WTC11 (cell line): ENCODE measurements around the gene MAMLD1. TPM values are rescaled to one million over a fixed set of nuclear protein-coding genes. Genes with fewer than 3 reads are reported as not detected.

Experiments
- ATAC-seq: fragments of 200-7000 bp; cut with Tn5 transposase; 2 replicates; pipeline ENCODE4 v1.10.0; 2021; ENCODE audit warnings: mild to moderate bottlenecking, moderate library complexity
- CTCF ChIA-PET: fragments of 300-600 bp; sonication (Branson Sonifier 250); formaldehyde crosslinking; loops from one replicate; lab custom pipeline; 2021; ENCODE audit warnings: antibody characterized with exemption; lab: Charles Lee
- POLR2A ChIA-PET: fragments of 350-600 bp; sonication (Branson Sonifier 250); formaldehyde crosslinking; loops from one replicate; lab custom pipeline; 2021; ENCODE audit warnings: antibody characterized with exemption; lab: Charles Lee
- DNase-seq: peaks from one replicate; pipeline ENCODE4 v3.0.0; 2021; ENCODE audit warnings: low spot score
- H3K27ac Mint-ChIP-seq: 2 replicates; pipeline ENCODE4 v1.8.0; 2021; ENCODE audit warnings: mixed read lengths
- H3K27me3 Mint-ChIP-seq: 2 replicates; pipeline ENCODE4 v1.8.0; 2021; ENCODE audit warnings: low read depth, mild to moderate bottlenecking, moderate library complexity, mixed read lengths
- H3K36me3 Mint-ChIP-seq: 2 replicates; pipeline ENCODE4 v1.8.0; 2021; ENCODE audit warnings: mixed read lengths
- H3K4me1 Mint-ChIP-seq: 2 replicates; pipeline ENCODE4 v1.8.0; 2022; ENCODE audit warnings: mixed read lengths
- H3K4me3 Mint-ChIP-seq: 2 replicates; pipeline ENCODE4 v1.8.0; 2021; ENCODE audit warnings: mild to moderate bottlenecking, moderate library complexity, mixed read lengths
- H3K9me3 Mint-ChIP-seq: 2 replicates; pipeline ENCODE4 v1.8.0; 2021; ENCODE audit warnings: mixed read lengths
- ATF1 ChIP-seq: sonication (generic); formaldehyde crosslinking; IDR thresholded peaks from 2 replicates; pipeline ENCODE4 v1.8.1; 2023; ENCODE audit warnings: mild to moderate bottlenecking, moderate library complexity, missing genetic modification reagents
- CREM ChIP-seq: sonication (generic); formaldehyde crosslinking; IDR thresholded peaks from 2 replicates; pipeline ENCODE4 v1.8.1; 2022; ENCODE audit warnings: mild to moderate bottlenecking, missing genetic modification reagents, moderate library complexity
- ETV6 ChIP-seq: sonication (generic); formaldehyde crosslinking; IDR thresholded peaks from 2 replicates; pipeline ENCODE4 v1.8.1; 2022; ENCODE audit warnings: mild to moderate bottlenecking, missing genetic modification reagents
- IRF2 ChIP-seq: sonication (generic); formaldehyde crosslinking; IDR thresholded peaks from 2 replicates; pipeline ENCODE4 v1.8.0; 2022; ENCODE audit warnings: low read depth, missing genetic modification reagents, borderline replicate concordance
- MYBL2 ChIP-seq: sonication (generic); formaldehyde crosslinking; IDR thresholded peaks from 2 replicates; pipeline ENCODE4 v1.8.1; 2023; ENCODE audit warnings: mild to moderate bottlenecking, moderate library complexity, missing genetic modification reagents
- NFE2L1 ChIP-seq: sonication (generic); formaldehyde crosslinking; IDR thresholded peaks from 2 replicates; pipeline ENCODE4 v1.8.1; 2023; ENCODE audit warnings: missing genetic modification reagents
- SMAD3 ChIP-seq: sonication (generic); formaldehyde crosslinking; IDR thresholded peaks from 2 replicates; pipeline ENCODE4 v1.8.0; 2022; ENCODE audit warnings: missing genetic modification reagents, mild to moderate bottlenecking, borderline replicate concordance
- ZNF121 ChIP-seq: sonication (generic); formaldehyde crosslinking; IDR thresholded peaks from 2 replicates; pipeline ENCODE4 v1.8.0; 2023; ENCODE audit warnings: missing genetic modification reagents
- total RNA-seq: library from RNA; stranded (reverse); gene quantifications from 3 replicates; pipeline ENCODE4 v1.2.3, GENCODE V29; 2021
- TF ChIP-seq, protein P1 (sequence below): fragments of 250-450 bp; sonication (Bioruptor Pico); IDR thresholded peaks from 2 replicates; pipeline ENCODE4 v2.1.2; 2022; ENCODE audit warnings: mild to moderate bottlenecking, moderate library complexity
- TF ChIP-seq, protein P2 (sequence below): sonication (generic); formaldehyde crosslinking; conservative IDR thresholded peaks from 2 replicates; pipeline ENCODE4 v1.8.1; 2023; ENCODE audit warnings: mild to moderate bottlenecking, low read depth, missing genetic modification reagents, moderate library complexity
- TF ChIP-seq, protein P3 (sequence below): sonication (generic); formaldehyde crosslinking; IDR thresholded peaks from 2 replicates; pipeline ENCODE4 v1.8.1; 2023; ENCODE audit warnings: mild to moderate bottlenecking, missing genetic modification reagents
- TF ChIP-seq, protein P4 (sequence below): fragments of 250-450 bp; sonication (Bioruptor Pico); IDR thresholded peaks from 2 replicates; pipeline ENCODE4 v1.9.0; 2021; ENCODE audit warnings: mild to moderate bottlenecking
- TF ChIP-seq, protein P5 (sequence below): fragments of 250-450 bp; sonication (Bioruptor Pico); IDR thresholded peaks from 2 replicates; pipeline ENCODE4 v1.9.0; 2021; ENCODE audit warnings: mild to moderate bottlenecking, borderline replicate concordance
- TF ChIP-seq, protein P6 (sequence below): sonication (generic); formaldehyde crosslinking; conservative IDR thresholded peaks from 2 replicates; pipeline ENCODE4 v1.8.1; 2022; ENCODE audit warnings: mild to moderate bottlenecking, missing genetic modification reagents
- TF ChIP-seq, protein P7 (sequence below): sonication (generic); formaldehyde crosslinking; IDR thresholded peaks from 2 replicates; pipeline ENCODE4 v1.8.1; 2023; ENCODE audit warnings: mild to moderate bottlenecking, missing genetic modification reagents, borderline replicate concordance

MAMLD1 gene
- total RNA-seq, 1 experiment from 2014 or later: 0.35 TPM

DNA sequence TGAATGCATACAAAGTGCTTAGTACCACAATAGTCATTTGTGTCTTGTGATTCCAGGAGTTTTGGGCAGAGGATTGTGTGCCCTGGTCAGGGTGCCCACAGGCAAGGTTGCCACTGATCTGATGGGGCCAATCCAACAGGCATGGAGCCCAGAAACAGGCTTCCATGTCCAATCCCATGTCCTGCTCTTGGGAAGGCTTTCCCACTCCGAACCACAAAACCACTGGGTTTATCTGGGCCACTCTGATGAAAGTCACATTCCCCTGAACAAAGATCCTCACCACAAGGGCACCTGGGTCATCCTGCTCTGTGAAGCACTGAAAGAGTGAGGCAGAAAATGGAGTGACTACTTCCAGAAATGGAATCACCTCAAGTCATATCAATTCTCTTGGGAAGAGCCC is 96.9 kb downstream of the MAMLD1 start:
- ATAC-seq: no peak
- POLR2A ChIA-PET: no interaction called here
- H3K9me3 Mint-ChIP-seq: no peaks in the 10 kb centered on the region

DNA sequence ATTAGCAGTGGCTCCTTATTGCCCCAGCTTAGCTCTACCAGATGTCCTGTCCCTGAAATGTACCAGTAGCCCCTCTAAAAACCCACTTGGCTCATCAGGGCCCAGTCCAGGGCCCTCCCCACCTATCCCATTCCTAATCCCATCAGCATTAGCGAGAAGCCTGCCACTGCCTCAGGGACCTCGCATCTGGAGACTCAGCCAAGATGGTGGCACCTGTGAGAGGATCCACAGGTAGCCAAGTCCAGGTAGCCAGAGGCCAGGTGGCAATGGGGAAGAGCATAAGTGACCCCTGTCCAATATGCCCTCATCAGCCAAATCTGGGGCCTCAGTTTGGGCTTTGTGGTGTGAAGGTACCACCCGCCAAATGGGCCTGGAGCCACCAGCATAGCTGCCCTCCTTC is 97.7 kb downstream of the MAMLD1 start:
- Mint-ChIP-seq H3K9me3 (no peaks in the 10 kb centered on the region), H3K27me3 (no peaks in the 10 kb centered on the region), H3K27ac (no peak overlapping the region), H3K4me1 (no peaks in the 10 kb centered on the region), H3K36me3 (no peaks in the 10 kb centered on the region), H3K4me3 (no peak overlapping the region)
- ChIA-PET CTCF (no interaction called here), POLR2A (no interaction called here)
- DNase-seq (no peak), ATAC-seq (no peak)
- TF ChIP-seq, protein P1, sequence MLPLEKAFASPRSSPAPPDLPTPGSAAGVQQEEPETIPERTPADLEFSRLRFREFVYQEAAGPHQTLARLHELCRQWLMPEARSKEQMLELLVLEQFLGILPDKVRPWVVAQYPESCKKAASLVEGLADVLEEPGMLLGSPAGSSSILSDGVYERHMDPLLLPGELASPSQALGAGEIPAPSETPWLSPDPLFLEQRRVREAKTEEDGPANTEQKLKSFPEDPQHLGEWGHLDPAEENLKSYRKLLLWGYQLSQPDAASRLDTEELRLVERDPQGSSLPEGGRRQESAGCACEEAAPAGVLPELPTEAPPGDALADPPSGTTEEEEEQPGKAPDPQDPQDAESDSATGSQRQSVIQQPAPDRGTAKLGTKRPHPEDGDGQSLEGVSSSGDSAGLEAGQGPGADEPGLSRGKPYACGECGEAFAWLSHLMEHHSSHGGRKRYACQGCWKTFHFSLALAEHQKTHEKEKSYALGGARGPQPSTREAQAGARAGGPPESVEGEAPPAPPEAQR (CRISPR knock-in tag): no peak
- no peak for TF ChIP-seq ATF1
- no peak for TF ChIP-seq NFE2L1
- no peak for TF ChIP-seq MYBL2
- TF ChIP-seq, protein P2, sequence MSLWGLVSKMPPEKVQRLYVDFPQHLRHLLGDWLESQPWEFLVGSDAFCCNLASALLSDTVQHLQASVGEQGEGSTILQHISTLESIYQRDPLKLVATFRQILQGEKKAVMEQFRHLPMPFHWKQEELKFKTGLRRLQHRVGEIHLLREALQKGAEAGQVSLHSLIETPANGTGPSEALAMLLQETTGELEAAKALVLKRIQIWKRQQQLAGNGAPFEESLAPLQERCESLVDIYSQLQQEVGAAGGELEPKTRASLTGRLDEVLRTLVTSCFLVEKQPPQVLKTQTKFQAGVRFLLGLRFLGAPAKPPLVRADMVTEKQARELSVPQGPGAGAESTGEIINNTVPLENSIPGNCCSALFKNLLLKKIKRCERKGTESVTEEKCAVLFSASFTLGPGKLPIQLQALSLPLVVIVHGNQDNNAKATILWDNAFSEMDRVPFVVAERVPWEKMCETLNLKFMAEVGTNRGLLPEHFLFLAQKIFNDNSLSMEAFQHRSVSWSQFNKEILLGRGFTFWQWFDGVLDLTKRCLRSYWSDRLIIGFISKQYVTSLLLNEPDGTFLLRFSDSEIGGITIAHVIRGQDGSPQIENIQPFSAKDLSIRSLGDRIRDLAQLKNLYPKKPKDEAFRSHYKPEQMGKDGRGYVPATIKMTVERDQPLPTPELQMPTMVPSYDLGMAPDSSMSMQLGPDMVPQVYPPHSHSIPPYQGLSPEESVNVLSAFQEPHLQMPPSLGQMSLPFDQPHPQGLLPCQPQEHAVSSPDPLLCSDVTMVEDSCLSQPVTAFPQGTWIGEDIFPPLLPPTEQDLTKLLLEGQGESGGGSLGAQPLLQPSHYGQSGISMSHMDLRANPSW: no peak
- TF ChIP-seq, protein P3, sequence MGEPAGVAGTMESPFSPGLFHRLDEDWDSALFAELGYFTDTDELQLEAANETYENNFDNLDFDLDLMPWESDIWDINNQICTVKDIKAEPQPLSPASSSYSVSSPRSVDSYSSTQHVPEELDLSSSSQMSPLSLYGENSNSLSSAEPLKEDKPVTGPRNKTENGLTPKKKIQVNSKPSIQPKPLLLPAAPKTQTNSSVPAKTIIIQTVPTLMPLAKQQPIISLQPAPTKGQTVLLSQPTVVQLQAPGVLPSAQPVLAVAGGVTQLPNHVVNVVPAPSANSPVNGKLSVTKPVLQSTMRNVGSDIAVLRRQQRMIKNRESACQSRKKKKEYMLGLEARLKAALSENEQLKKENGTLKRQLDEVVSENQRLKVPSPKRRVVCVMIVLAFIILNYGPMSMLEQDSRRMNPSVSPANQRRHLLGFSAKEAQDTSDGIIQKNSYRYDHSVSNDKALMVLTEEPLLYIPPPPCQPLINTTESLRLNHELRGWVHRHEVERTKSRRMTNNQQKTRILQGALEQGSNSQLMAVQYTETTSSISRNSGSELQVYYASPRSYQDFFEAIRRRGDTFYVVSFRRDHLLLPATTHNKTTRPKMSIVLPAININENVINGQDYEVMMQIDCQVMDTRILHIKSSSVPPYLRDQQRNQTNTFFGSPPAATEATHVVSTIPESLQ (CRISPR knock-in tag): no peak
- TF ChIP-seq, protein P4, sequence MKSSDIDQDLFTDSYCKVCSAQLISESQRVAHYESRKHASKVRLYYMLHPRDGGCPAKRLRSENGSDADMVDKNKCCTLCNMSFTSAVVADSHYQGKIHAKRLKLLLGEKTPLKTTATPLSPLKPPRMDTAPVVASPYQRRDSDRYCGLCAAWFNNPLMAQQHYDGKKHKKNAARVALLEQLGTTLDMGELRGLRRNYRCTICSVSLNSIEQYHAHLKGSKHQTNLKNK (CRISPR knock-in tag): no peak
- TF ChIP-seq ZNF121 (CRISPR knock-in tag): no peak
- TF ChIP-seq IRF2: no peak
- no peak for TF ChIP-seq SMAD3 (CRISPR knock-in tag)
- no peak for TF ChIP-seq ETV6 (CRISPR knock-in tag)

More for the DNA sequence above, 96.9 kb downstream of the MAMLD1 start:
- no peak overlapping the region for H3K27ac Mint-ChIP-seq
- DNase-seq: no peak
- TF ChIP-seq, protein P5, sequence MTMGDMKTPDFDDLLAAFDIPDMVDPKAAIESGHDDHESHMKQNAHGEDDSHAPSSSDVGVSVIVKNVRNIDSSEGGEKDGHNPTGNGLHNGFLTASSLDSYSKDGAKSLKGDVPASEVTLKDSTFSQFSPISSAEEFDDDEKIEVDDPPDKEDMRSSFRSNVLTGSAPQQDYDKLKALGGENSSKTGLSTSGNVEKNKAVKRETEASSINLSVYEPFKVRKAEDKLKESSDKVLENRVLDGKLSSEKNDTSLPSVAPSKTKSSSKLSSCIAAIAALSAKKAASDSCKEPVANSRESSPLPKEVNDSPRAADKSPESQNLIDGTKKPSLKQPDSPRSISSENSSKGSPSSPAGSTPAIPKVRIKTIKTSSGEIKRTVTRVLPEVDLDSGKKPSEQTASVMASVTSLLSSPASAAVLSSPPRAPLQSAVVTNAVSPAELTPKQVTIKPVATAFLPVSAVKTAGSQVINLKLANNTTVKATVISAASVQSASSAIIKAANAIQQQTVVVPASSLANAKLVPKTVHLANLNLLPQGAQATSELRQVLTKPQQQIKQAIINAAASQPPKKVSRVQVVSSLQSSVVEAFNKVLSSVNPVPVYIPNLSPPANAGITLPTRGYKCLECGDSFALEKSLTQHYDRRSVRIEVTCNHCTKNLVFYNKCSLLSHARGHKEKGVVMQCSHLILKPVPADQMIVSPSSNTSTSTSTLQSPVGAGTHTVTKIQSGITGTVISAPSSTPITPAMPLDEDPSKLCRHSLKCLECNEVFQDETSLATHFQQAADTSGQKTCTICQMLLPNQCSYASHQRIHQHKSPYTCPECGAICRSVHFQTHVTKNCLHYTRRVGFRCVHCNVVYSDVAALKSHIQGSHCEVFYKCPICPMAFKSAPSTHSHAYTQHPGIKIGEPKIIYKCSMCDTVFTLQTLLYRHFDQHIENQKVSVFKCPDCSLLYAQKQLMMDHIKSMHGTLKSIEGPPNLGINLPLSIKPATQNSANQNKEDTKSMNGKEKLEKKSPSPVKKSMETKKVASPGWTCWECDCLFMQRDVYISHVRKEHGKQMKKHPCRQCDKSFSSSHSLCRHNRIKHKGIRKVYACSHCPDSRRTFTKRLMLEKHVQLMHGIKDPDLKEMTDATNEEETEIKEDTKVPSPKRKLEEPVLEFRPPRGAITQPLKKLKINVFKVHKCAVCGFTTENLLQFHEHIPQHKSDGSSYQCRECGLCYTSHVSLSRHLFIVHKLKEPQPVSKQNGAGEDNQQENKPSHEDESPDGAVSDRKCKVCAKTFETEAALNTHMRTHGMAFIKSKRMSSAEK (CRISPR knock-in tag): no peak
- TF ChIP-seq, protein P6, sequence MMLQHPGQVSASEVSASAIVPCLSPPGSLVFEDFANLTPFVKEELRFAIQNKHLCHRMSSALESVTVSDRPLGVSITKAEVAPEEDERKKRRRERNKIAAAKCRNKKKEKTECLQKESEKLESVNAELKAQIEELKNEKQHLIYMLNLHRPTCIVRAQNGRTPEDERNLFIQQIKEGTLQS (CRISPR knock-in tag): no peak
- TF ChIP-seq SMAD3 (CRISPR knock-in tag): no peak
- TF ChIP-seq, protein P7, sequence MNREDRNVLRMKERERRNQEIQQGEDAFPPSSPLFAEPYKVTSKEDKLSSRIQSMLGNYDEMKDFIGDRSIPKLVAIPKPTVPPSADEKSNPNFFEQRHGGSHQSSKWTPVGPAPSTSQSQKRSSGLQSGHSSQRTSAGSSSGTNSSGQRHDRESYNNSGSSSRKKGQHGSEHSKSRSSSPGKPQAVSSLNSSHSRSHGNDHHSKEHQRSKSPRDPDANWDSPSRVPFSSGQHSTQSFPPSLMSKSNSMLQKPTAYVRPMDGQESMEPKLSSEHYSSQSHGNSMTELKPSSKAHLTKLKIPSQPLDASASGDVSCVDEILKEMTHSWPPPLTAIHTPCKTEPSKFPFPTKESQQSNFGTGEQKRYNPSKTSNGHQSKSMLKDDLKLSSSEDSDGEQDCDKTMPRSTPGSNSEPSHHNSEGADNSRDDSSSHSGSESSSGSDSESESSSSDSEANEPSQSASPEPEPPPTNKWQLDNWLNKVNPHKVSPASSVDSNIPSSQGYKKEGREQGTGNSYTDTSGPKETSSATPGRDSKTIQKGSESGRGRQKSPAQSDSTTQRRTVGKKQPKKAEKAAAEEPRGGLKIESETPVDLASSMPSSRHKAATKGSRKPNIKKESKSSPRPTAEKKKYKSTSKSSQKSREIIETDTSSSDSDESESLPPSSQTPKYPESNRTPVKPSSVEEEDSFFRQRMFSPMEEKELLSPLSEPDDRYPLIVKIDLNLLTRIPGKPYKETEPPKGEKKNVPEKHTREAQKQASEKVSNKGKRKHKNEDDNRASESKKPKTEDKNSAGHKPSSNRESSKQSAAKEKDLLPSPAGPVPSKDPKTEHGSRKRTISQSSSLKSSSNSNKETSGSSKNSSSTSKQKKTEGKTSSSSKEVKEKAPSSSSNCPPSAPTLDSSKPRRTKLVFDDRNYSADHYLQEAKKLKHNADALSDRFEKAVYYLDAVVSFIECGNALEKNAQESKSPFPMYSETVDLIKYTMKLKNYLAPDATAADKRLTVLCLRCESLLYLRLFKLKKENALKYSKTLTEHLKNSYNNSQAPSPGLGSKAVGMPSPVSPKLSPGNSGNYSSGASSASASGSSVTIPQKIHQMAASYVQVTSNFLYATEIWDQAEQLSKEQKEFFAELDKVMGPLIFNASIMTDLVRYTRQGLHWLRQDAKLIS (CRISPR knock-in tag): no peak
- no peak for TF ChIP-seq CREM (CRISPR knock-in tag)
- H3K36me3 Mint-ChIP-seq: no peaks in the 10 kb centered on the region
- no peak overlapping the region for H3K4me3 Mint-ChIP-seq
- no peaks in the 10 kb centered on the region for H3K27me3 Mint-ChIP-seq
- CTCF ChIA-PET: no interaction called here
- no peaks in the 10 kb centered on the region for H3K4me1 Mint-ChIP-seq
